ENCODE measurements around the gene UBXN10.

- TF ChIP-seq CTCF (IDR thresholded peaks at IDR 0.05; ENCODE audit: insufficient read depth, low read depth, low read length) (no peak), EZH2 (IDR thresholded peaks at IDR 0.05; ENCODE audit: insufficient read depth, low read length) (no peak)
Measured at GRCh38 chr1:20142001-20142710, 43.7 kb upstream of the UBXN10 start.

All from astrocyte (in vitro differentiated cells and primary cell).